Neuron (in vitro differentiated cells): ENCODE data around the gene LEUTX.
A peak's percentile ranks its signal among the peaks of the same experiment; 100 is the strongest.

Experiments used
- H2AFZ ChIP-seq: one replicate; pipeline ENCODE4 v1.6.1; 2013; ENCODE audit warnings: low read depth, mild to moderate bottlenecking, inconsistent platforms, low read length, moderate library complexity
- H3K27me3 ChIP-seq: one replicate; pipeline ENCODE4 v1.6.1; 2013; ENCODE audit warnings: low read length; ENCODE audit not compliant: insufficient read depth
- H3K36me3 ChIP-seq: one replicate; pipeline ENCODE4 v1.6.1; 2013; ENCODE audit warnings: low read length; ENCODE audit not compliant: insufficient read depth
- H3K4me1 ChIP-seq: one replicate; pipeline ENCODE4 v1.6.1; 2013; ENCODE audit warnings: low read length; ENCODE audit not compliant: insufficient read depth
- H3K4me3 ChIP-seq: 2 replicates; pipeline ENCODE4 v1.5.1; 2013; ENCODE audit warnings: mild to moderate bottlenecking, low read length, moderate library complexity
- H3K9me3 ChIP-seq: one replicate; pipeline ENCODE4 v1.6.1; 2013; ENCODE audit warnings: low read length

The LEUTX gene

GRCh38 chr19:39818626-39819097, 40.0 kb downstream of the LEUTX start:
- Histone ChIP-seq H3K27me3 (no peaks in the 10 kb centered on the region), H3K4me1 (peaks cover 4% of the 10 kb centered on the region), H3K9me3 (no peaks in the 10 kb centered on the region), H3K36me3 (peaks cover 16% of the 10 kb centered on the region), H3K4me3 (no peak overlapping the region), H2AFZ (no peak overlapping the region)

- Histone ChIP-seq H3K4me1 (peaks cover 10% of the 10 kb centered on the region), H3K4me3 (no peak overlapping the region), H3K9me3 (no peaks in the 10 kb centered on the region), H2AFZ (no peak overlapping the region), H3K27me3 (no peaks in the 10 kb centered on the region), H3K36me3 (peaks cover 16% of the 10 kb centered on the region)
These were observed 41.1 kb downstream of the LEUTX start for GRCh38 chr19:39819786-39820185.

- no peak overlapping the region for H3K4me3 ChIP-seq
- H3K27me3 ChIP-seq: no peaks in the 10 kb centered on the region
- peaks cover 20% of the 10 kb centered on the region for H3K4me1 ChIP-seq
- no peaks in the 10 kb centered on the region for H3K9me3 ChIP-seq
- H2AFZ ChIP-seq: no peak overlapping the region
- H3K36me3 ChIP-seq: peaks cover 20% of the 10 kb centered on the region
These were observed 42.0 kb downstream of the LEUTX start for GRCh38 chr19:39820696-39821095.

GRCh38 chr19:39823686-39824085, 45.0 kb downstream of the LEUTX start:
- Histone ChIP-seq H3K4me1 (peaks cover 20% of the 10 kb centered on the region), H3K9me3 (no peaks in the 10 kb centered on the region)

GRCh38 chr19:39824143-39825092, 45.8 kb downstream of the LEUTX start:
- Histone ChIP-seq H3K4me1 (peaks cover 20% of the 10 kb centered on the region), H3K9me3 (no peaks in the 10 kb centered on the region), H3K27me3 (no peaks in the 10 kb centered on the region), H3K4me3 (peak overlapping the region; percentile 55), H3K36me3 (peaks cover 47% of the 10 kb centered on the region), H2AFZ (no peak overlapping the region)

More at GRCh38 chr19:39823686-39824085, 45.0 kb downstream of the LEUTX start:
- Histone ChIP-seq H3K36me3 (peaks cover 43% of the 10 kb centered on the region), H3K27me3 (no peaks in the 10 kb centered on the region), H2AFZ (no peak overlapping the region), H3K4me3 (peak overlapping the region; percentile 55)

- Histone ChIP-seq H2AFZ (no peak overlapping the region), H3K9me3 (no peaks in the 10 kb centered on the region), H3K36me3 (peaks cover 54% of the 10 kb centered on the region), H3K27me3 (no peaks in the 10 kb centered on the region), H3K4me3 (no peak overlapping the region), H3K4me1 (peaks cover 20% of the 10 kb centered on the region)
These were observed 46.4 kb downstream of the LEUTX start for GRCh38 chr19:39825093-39825463.

- Histone ChIP-seq H3K9me3 (no peaks in the 10 kb centered on the region), H3K36me3 (peaks cover 59% of the 10 kb centered on the region), H3K4me1 (peaks cover 20% of the 10 kb centered on the region), H3K4me3 (no peak overlapping the region), H2AFZ (no peak overlapping the region), H3K27me3 (no peaks in the 10 kb centered on the region)
These were observed 47.0 kb downstream of the LEUTX start for GRCh38 chr19:39825531-39826076.

GRCh38 chr19:39826311-39826945, 47.8 kb downstream of the LEUTX start:
- peaks cover 22% of the 10 kb centered on the region for H3K4me1 ChIP-seq
- H3K9me3 ChIP-seq: no peaks in the 10 kb centered on the region
- no peaks in the 10 kb centered on the region for H3K27me3 ChIP-seq
- peaks cover 67% of the 10 kb centered on the region for H3K36me3 ChIP-seq
- no peak overlapping the region for H2AFZ ChIP-seq
- no peak overlapping the region for H3K4me3 ChIP-seq

- H3K27me3 ChIP-seq: no peaks in the 10 kb centered on the region
- H3K9me3 ChIP-seq: no peaks in the 10 kb centered on the region
- no peak overlapping the region for H2AFZ ChIP-seq
- H3K4me1 ChIP-seq: peaks cover 30% of the 10 kb centered on the region
- no peak overlapping the region for H3K4me3 ChIP-seq
- H3K36me3 ChIP-seq: peaks cover 67% of the 10 kb centered on the region
These were observed 48.6 kb downstream of the LEUTX start for GRCh38 chr19:39827216-39827615.

GRCh38 chr19:39828015-39828653, 49.5 kb downstream of the LEUTX start:
- Histone ChIP-seq H3K4me1 (peaks cover 36% of the 10 kb centered on the region), H3K36me3 (peaks cover 61% of the 10 kb centered on the region), H3K4me3 (no peak overlapping the region), H3K9me3 (no peaks in the 10 kb centered on the region), H3K27me3 (no peaks in the 10 kb centered on the region), H2AFZ (no peak overlapping the region)

GRCh38 chr19:39828654-39829032, 50.0 kb downstream of the LEUTX start:
- Histone ChIP-seq H3K36me3 (peaks cover 61% of the 10 kb centered on the region), H3K4me3 (no peak overlapping the region), H3K4me1 (peaks cover 33% of the 10 kb centered on the region), H3K9me3 (no peaks in the 10 kb centered on the region), H3K27me3 (no peaks in the 10 kb centered on the region), H2AFZ (no peak overlapping the region)

- H3K36me3 ChIP-seq: peaks cover 66% of the 10 kb centered on the region
- peaks cover 33% of the 10 kb centered on the region for H3K4me1 ChIP-seq
- no peaks in the 10 kb centered on the region for H3K27me3 ChIP-seq
- H3K9me3 ChIP-seq: no peaks in the 10 kb centered on the region
- H3K4me3 ChIP-seq: no peak overlapping the region
- no peak overlapping the region for H2AFZ ChIP-seq
These were observed 51.1 kb downstream of the LEUTX start for GRCh38 chr19:39829702-39830275.
